Measurements from ENCODE around the gene IGFL2.
"Not testable (repeated sequence)": the region's sequence is repeated elsewhere in the genome, so short reads cannot be mapped to it uniquely, and the experiment has no call there.

Gene IGFL2

DNA sequence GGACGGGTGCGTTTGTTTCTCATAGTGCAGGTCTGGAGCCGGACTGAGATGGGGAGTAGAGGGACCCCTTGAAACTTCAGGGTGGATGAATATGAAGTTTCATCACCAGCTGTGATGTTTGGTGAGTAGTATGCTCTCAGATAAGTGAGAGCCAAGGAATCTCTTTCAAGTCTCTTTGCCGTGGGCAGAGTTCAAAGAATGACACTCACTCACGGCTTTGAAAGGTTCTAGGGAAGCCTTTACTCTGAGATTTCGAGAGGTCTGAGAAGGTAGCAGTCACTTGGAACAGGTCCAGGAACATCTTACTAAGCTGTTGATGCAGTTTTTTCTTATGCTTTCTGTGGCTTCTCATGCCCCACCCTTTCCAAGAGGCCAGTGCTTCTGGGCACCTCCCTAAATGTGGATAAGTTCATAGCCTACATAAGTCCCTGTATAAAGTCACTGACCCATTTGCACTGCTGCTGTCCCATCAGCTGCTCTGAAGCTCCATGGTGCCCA is at the start of gene IGFL2:
Gene IGFL2, plus strand, starts transcription at position 448 of the 498 bp plus-strand sequence. Its CDS starts 41 bp downstream, at position 489.
- no peak for DNase-seq

DNA sequence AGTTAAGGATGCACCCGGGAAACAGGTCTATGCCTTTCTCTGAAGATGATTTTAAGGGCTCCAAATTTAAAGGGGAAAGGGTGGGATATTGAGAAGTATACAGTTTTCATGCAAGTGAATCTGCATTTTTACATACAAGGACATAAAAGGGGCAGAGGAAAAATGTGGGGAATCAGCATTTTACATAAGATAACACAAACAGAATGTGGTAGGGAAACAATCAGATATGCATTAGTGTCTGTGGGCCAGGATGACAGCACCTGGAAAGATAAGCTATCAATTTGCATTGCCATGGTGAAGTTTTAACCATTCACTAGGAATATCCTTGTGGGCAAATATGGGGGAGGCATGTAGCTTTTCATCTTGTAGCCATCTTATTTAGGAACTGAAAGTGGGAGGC is 47.7 kb upstream of the IGFL2 start:
- no peak for DNase-seq

DNA sequence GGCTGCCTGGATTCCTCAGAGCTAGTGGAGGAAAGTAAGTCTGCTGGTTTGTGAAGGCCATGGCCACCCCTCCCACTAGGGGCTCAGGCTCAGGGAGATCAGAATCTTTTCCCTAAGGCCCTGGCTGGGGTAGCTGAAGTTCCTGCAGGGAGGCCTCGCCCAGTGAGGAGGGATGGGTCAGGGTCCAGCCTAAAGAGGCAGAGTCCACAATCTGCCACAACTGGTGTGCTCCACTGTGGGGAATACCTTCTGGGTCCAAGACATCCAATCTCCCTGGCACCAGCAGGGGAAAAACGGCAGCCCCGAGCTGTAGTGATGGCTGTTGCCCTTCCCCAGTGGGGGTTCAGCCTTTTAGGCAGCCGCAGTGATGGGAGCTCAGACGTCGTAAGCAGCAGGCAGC is 46.7 kb upstream of the IGFL2 start:
- DNase-seq = no peak

DNA sequence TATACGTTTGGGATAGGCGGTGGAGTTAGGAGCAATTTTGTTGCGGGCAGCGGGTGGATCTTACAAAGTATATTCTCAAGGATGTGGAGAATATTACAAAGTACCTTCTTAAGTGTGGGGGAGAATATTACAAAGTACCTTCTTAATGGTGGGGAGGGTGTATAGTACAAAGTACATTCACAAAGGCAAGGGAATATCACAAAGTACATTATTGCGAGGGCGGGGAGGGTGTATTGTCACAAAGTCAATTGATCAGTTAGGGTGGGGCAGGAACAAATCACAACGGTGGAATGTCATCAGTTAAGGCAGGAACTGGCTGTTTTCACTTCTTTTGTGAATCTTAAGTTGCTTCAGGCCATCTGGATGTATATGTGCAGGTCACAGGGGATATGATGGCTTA is 45.7 kb upstream of the IGFL2 start:
- not testable (repeated sequence) for DNase-seq

DNA sequence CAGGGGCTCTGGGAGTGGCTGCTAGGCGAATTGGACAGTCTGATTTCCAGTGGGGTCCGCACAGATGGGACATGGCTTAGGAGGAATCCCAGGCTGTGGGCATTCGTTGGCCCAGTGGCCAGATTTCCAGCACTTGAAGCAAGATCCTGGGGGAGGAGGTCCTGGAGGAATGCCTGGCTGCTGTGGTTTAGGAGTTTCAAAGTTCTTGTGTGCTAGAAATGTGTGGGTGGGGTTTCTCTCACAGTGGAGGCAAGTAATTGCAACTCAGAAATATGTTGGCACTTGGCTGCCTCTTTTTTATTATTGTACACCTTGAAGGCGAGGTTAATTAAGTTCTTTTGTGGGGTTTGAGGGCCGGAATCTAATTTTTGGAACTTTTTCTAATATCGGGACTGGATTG is 40.7 kb upstream of the IGFL2 start:
- DNase-seq = no peak

DNA sequence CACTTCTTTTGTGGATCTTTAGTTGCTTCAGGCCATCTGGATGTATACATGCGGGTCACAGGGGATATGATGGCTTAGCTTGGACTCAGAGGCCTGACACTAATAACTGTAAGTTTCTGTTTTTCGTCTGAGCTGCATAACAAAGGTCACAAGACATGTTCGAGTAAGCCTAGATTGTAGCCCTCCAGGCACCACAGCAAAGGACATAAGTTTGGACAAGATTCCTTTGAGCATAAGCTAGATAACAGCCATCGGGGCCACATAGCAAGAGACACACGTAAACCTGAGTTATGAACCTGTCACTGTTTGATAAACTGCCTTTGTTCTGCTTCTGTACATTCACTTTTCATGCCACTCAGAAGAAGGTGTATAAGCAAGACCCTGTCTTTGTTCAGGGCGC is 38.2 kb upstream of the IGFL2 start:
- no peak for DNase-seq

DNA sequence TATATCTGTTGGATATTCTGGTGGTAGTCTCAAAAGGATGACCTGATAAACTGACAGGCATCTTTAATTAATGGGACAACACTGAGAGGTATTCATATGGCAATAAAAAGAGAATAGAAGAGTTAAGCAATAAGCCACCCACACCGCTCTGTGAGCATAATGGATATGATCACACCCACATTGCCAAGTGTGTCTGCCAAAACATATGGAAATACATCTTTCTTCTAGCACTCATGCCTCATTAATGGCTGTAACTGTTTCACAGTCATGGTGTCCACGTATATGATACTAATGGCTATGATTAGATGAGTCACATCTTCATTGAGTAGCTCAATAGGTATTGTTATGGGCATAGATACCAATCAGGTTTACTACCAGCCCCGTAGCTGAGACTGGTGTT is 36.7 kb upstream of the IGFL2 start:
- no peak for DNase-seq

DNA sequence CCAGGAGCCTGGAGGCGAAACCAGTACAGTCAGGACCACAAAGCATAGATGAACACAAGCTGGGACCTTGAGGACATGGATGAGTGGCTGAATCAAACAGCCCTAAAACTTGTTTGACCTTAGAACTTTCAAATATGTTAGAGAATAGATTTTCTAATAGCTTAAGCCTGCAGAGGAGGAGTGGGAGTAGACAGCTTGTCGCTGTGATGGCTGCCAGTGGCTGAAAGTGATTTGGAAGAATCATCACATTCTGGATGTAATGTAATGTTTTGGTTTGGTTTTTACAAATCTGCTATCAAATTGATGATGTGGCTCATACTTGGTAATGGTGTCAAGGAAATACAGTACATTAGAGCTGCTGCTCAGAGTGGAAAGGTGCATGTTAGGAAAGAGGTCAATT is 35.5 kb upstream of the IGFL2 start:
- DNase-seq = no peak

DNA sequence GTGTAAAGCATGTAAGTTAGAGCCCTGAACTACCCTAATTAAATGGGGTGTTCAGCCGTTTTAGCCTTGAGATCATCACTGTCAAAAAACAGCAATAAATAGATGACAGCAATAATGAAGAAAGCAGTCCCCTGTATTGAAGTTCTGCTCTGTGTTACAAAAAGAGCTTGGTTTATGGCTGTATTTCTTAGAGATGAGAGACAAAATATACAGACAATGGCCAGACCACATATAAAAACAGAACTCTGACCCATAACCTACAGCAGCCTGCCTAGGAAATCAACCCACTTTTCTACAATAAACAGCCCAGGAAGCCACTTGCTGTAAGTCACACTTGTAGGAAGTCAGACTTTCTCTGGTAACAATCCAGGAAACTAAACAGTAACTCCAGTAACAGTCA is 34.3 kb upstream of the IGFL2 start:
- DNase-seq = no peak

DNA sequence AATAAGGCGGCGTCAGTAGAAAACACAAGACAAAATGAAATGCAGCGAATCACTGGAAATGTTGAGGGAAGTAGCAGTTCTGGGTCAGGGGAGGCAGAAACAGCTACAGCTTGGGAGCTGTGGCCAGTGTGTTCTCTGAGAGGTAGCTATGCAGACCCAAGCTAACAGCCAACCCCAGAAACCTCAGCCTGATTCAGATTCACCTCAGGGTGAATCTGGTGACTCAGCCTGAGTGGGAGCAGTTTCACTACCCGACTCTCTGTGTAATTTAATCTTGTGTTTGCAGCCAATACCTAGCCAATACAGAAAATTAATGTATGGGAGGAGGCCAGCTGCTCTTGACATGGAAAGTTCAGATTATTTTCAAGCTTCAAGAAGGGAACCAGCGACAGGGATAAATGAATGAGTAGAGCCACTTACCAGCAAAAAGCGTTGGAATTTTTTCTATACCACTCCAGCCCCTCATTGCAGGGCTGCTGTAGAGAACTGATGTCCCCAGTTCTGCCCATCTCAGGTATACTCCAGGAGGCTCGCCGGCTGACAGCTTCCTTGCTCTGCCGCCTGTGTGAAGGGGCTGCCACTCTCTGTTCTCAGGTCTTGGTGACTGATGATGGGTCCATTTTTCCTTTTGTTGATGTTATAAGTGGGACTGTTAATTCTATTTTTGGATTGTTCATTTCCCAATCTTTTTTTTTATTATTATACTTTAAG is 32.5 kb upstream of the IGFL2 start:
- no peak for DNase-seq

DNA sequence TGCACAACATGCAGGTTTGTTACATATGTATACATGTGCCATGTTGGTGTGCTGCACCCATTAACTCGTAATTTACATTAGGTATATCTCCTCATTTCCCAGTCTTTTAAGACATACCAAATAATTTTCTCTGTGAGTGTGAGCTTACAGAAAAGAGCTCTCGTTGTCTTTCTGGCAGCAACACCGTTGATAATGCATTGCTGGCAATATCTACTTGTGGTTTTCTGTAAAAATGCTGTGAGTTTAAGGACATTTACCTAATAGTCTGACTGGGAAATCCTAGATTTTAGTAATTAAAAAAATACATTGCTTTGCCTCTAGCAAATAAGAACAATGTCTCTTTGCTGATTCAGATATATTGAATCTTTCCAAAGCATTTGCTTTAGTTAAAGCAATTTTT is 31.9 kb upstream of the IGFL2 start:
- DNase-seq = no peak

DNA sequence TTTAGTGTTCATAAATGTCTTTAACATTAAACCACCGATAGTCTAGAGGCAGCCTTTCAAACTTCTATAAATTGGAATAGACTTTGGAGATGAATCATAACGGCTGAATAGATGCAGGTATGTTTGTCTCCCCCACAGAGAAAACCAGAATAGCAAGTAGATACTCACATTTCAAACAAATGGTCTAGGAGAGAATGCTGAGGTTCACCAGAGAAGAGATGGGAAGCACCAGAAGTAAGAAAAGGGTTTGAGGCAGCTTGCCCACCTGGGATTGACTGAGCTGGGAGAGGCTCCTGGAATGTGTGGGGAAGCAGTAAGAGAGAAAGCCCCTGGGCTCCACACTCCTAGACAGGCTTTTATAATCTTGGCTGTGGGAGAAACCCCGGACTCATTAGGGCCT is 29.9 kb upstream of the IGFL2 start:
- no peak for DNase-seq

DNA sequence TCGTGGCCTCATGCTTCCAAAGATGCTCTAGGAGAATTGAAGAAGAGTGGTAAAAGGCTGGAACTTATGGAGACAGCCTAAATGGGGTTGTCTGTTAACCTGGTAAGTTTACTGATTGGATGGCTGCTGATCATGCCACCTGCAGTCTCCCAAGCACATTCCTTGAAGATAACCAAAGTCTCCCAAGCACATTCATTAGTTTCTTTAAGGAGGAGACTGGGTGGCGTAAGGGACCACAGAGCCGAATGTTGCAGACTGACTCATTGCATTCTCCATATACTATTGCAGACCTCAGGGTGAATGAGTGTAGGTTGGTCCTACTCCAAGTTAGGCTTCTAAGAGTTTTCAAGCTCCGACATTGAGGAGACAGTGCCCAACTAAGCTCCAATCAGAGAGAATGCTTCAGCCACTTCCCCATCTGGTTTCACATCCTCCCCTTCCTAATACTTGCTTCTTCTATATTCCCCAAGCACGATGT is 23.4 kb upstream of the IGFL2 start, which contains the start of gene IGFL3:
Gene IGFL3, minus strand, starts transcription at position 51 of the 478 bp plus-strand sequence. Its CDS starts 39 bp downstream, at position 12.
- no peak for DNase-seq

DNA sequence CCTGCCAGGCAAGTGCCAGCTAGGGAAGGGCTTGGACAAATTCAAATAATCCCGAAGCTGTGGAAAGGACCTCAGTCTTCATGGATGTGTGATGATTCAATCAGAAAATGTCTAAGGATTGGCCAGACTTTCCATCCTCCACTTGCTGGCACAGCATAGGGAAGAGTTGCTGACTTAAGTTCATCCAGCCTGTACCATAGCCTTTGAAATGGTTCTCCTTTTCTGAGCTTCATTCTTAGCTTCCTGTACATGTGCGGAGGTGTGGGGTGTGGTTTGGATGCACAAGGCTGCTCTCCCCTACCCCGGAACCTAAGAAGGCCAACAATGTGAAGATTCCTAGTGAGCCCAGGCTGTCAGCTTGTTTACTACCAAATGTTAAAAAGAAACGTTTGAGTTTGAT is 22.6 kb upstream of the IGFL2 start:
- no peak for DNase-seq

DNA sequence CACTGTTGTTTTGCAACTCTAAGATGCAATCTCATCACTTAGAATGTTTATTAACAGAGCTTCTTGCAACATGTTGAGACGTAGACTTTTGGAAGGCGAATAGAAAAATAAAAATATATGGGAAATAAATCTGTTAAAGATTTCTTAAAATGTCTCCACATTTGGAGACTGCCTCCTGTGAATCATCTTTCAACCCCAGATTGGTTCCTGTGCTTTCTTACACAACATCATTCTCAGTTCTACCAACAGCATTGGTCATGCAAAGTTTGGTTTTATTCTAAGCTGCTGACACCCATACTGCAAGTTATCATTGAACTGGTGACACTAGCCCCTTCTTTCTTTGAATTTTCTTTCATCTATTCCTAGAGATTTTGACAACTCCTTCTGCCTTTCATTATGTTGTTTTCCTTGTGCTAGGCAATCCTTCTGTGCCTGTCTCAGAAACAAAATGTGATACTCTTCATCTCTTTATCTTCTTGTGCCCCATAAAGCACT is 21.9 kb upstream of the IGFL2 start:
- DNase-seq = no peak

DNA sequence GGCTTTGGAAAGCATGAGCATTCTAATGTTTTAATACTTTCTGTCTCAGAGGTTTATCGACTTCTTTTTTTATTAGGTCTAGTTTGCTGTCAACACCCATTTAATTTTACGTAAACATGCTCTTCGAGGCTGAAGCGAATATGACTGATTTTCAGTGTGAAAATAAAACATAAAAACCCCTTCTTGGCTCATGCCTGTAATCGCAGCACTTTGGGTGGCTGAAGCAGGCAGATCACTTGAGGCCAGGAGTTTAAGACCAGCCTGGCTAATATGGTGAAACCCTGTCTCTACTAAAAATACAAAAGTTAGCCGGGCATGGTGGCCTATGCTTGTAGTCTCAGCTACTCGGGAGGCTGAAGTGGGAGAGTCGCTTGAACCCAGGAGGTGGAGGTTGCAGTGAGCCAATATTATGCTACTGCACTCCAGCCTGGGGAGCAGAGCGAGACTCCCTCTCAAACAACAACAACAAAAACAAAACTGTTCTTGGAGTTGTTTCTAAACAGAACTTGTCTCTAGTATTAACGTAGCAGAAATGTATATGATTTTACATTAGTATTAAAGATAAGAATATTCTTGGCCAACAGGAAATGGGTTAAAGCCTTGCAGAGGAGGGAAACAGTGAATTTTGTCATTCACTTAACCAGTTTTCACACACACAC is 16.4 kb upstream of the IGFL2 start:
- no peak for DNase-seq

DNA sequence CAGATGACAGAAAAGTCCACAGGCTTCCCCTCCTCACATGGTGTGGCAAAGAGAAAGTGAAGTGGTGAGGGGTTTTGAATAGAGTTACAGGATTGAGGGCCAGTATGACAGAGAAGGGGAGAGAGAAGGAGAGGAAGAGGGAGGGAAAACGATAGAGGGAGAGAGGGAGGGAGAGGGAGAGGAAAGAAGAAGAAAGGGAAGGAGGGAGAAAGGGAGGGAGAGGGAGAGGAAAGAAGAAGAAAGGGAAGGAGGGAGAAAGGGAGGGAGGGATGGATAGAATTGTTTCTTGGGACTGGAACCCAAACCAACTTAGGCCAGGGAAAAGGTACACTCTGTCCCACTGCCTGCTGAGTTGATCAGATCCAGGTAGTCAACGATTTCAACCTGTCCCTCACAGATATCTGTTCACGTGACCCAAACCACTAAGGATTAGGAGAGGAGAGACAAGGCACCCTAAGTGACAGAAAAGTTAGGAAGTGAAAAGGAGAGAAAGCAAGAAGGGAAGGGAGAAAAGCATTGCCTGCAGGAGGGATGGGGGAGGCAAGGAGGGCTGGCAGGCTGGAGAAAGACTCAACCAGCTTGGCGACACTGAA is 15.4 kb upstream of the IGFL2 start:
- no peak for DNase-seq

DNA sequence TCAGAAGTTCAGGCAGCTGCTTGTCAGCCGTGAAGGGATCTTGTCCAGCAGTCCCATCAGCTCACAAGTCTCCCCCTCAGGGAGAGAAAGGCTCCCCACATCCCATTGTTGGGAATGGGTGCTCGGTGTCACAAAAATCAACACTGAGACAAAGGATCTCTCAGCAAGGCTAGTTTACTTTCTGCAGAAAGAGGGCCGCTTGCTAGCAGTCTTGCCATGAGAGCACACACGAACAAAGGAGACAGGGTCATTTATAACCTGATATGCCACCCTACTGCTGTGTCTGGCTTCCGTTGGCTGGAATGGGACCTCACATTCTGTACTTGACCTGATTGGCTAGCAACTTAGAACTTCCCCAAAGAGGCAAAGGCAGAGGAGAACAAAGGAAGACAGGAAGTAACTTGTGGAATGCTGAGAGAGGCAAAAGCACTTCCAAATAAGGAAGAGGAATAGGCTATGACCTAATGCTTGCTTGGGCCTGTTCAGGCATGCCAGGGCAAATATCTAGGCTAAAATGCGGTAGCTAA is 14.9 kb upstream of the IGFL2 start:
- DNase-seq = peak; percentile 86

DNA sequence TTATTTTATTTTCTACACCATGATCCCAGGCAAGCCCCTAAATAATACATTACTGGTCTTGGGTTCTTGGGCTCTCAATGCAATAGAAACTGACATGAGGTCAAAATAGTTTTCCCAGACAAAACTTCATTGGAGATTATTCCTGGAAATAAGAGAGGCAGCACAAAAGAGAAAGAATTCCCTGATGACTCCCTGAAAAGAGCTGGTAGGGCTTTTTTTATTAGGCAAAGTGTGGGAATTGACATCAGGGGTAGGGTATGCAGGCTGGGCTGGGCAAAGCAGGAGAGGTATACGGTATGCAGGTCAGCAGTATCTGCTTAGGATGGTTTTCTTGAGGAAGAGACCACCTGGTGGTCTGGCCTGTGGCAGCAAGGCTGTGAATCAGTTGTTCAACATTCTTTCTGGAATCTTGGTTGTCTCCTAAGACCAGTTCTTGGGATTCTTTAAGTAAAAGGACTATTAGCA is 14.2 kb upstream of the IGFL2 start:
- no peak for DNase-seq

DNA sequence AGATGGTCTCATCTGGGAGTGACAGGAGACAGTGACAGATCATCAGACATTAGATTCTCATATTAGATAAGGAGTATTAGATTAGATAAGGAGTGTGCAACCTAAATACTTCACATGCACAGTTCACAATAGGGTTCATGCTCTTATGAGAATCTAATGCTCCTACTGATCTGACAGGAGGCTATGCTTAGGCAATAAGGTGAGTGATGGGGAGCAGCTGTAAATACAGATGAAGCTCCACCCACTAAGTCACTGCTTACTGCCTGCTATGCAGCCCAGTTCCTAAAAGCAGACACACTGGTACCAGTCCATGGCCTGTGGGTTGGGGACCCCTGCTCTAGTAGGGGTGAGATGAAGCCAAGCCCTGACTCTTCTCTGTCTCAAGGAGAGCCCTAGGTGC is 13.5 kb upstream of the IGFL2 start:
- peak; percentile 33 for DNase-seq

DNA sequence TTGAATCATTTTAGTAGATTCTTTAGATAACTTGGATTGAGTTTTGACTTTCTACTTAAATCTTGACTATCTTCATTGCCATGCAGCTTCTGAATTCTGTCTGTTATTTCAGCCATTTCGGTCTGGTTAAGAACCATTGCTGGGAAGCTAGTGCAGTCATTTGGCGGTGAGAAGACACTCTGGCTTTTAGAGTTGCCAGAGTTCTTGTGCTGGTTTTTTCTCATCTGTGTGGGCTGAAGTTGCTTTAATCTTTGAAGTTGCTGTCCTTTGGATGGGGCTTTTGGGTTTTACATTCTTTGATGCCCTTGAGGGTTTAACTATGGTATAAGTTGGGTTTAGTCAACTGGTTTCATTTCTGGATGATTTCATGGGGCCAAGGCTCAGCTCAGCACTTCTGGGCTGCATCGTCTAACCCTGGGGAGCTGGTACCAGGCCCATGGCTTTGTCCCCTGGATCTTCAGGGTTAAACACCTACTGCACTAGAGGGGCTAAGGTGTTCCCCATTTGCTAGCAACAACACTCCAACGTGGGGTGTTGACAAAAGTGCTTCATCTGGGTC is 10.0 kb upstream of the IGFL2 start:
- no peak for DNase-seq

DNA sequence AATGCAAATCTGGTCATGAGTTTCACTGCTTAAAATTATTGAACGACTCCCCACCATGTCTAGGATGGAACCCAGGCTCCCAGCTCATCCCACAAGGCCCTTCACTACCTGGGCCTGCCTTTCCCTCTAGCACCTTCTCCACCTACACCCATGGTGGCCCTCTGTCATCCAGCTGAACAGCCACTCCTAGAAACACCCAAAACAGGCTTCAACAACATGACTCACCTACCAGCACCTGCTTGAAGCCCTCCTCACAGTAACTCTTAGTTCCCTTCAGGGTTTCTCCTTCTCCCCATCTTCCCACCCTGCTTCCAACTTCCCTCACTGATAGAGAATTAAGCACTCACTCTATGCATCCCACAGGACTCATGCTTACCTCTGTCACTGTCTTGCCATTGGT is 6.6 kb upstream of the IGFL2 start:
- no peak for DNase-seq

DNA sequence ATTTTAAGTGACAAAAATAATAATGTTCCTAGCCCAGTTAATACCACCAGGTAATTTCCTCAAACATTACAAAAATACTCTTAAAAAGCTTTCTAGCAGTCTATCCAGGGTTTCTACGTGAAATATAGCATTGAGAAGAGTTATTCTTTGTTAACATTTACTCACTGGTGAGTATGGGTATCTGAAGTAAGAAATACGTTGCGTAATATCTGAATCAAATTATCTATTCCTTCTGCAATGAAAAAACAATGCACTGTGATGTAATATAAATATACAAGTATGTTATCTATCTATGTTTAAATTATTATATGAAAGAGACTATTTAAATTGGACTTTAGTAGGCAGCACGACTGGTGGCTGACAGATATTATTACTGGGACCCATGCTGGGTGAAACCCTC is 5.7 kb upstream of the IGFL2 start:
- no peak for DNase-seq
